Brain pericyte (primary cell): Measurements from ENCODE around the gene SH2D5.

Source experiments
- DNase-seq: peaks from one replicate; pipeline ENCODE4 v3.0.0-alpha.2; 2012; ENCODE audit warnings: low read depth, low spot score

The SH2D5 gene

DNA sequence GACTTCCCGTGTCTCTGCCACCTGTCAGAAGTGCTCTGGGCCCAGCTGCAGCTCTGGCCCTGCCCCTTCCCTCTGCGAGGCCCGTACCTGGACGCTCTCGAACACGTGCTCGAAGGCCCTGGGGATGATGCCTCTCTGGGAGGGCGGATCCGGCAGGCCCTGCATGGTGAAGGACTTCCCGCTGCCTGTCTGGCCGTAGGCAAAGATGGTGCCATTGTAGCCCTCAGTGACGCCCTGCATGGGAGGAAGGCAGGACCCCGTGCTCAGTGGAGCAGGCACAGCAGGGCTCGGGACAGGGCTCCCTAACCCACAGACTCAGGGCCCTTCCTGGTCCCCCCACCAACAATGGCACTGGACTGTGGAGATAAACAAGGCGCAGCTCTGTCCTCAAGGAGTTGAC lies 17.1 kb downstream of the SH2D5 start:
- no peak for DNase-seq

DNA sequence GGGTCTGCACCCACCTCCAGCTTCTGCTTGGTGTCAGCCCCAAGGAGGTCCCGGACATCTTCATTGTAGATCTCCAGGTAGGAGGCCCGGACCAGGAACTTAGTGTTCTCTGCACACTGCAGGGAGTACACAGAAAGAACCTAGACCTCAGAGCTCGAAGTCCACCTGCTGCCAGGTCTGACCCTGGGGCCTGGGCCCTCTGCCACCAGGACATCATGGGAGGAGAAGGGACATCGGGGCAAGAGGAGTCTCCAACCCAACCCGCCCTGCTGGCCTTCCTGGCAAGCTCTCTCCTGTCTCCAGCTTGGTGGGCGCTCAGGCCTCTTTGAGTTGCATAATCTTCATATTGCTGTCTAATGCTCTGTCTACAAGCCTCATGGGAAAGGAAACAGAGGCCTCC lies 19.1 kb downstream of the SH2D5 start:
- DNase-seq: no peak

DNA sequence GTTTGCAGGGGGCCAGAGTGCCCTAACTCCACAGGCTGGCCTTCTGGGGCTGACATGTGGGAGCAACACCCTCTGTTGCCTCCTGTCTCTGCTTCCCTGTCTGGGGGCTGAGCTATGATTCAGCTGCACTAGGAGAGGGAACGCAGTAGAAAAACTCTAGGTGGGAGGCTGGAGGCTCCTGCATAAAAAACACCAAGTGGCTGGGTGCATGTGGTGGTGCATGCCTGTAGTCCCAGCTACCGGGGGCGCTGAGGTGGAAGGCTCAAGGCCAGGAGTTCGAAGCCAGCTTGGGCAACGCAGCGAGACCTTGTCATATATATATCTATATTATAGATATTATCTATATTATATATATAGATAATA lies 20.3 kb downstream of the SH2D5 start:
- no peak for DNase-seq

DNA sequence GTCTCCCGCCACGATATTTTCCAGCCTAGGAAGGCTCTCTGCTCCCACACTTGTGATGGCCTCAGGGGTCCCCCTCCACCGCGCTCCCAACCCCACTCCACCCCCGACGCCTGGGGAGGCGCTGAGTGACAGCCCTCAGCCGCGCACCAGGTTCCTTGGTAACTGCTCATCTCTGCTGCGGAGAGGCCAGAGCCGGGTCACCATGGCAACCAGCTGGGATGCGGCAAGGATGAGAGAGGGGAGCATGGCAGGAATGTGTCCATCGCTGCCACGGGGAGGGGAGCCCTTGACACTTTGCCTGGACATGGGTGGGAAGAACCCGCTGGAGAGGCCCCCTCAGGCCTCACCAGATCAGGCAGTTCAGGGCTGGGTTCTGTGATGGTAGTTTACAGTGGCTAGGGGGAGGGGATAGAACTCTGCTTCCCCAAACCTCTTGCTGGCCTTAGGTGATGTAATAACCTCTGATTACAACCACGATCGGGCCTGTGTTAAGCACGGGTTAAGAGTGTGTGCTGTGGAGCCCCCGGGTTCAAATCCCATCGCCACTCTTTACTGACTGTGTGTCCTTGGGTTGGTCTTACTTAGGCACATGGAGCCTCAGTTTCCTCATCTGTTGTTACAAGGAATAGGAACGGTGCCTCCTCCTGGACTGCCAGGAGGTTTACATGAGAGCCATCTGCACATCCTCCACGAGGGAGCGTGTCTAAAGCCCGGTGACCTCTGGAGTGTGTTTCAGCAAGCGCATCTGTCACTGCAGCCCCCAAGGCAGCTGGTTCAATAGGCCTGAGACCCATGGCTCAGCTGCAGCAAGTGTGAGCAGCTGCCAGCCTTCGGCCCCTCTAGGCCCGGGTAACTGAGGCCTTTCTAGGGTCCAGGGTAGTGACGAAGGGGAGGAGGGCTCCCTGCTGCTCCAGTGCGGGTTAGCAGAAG lies 21.0 kb downstream of the SH2D5 start:
- DNase-seq: no peak

DNA sequence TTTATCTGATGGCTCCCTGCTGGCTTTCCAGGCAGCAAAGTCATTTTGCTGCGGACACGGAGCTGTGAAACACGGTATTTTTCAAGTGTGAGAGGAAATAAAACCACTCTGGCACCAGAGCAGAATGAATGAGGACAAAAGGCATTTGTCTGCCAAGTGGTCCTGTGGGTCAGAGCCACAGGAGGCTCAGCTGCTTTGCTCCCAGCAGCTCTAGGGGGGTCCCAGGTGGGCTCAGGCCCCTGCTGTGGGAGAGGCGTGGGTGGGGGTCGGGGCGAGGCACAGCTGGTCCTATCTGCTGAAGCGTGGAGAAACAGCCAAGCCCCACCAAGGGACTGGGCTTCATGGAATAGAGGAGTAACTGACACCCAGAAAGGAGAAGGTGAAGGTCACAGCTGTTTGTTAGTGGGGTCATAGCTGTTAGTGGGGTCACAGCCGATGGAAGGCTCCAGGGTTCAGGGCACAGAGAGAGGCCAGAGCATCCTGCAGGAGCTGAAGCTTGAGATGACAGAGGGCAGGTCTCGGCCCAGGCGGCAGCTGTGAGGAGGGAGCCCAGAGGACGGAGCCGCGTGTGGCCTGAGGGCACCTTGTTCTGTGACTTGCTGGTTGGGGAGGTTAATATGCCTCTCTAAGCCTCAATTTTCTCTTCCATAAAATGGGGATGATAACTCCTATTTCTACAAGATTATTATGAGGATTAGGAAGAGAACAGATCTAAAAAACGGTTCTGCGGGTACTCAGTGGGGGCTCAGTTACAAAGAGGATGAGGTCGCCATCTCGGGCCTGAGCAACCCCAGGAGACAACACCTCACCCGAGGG lies 21.8 kb downstream of the SH2D5 start:
- no peak for DNase-seq

GRCh38 chr1:20709868-20710267 lies 22.6 kb downstream of the SH2D5 start:
- no peak for DNase-seq

DNA sequence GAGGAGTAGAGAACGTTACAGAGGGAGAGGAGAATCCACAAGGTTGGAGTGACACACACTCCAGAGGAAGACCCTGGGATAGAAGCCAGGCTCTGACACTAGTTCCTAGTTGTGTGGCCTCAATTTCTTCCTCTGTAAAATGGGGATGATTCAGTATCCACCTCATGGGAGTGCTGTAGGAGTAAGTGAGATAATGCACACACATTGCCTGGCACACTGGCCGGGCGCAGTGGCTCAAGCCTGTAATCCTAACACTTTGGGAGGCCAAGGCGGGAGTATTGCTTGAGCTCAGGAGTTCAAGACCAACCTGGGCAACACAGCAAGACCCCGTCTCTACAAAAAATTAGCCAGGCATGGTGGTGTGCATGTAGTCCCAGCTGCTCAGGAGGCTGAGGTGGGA lies 23.6 kb downstream of the SH2D5 start:
- no peak for DNase-seq

GRCh38 chr1:20708057-20708456 lies 24.4 kb downstream of the SH2D5 start:
- no peak for DNase-seq

GRCh38 chr1:20706841-20707240 lies 25.7 kb downstream of the SH2D5 start:
- no peak for DNase-seq

- DNase-seq: no peak
These were observed 27.2 kb downstream of the SH2D5 start for GRCh38 chr1:20705203-20705755.

- no peak for DNase-seq
These were observed 27.9 kb downstream of the SH2D5 start for GRCh38 chr1:20704390-20705202.

GRCh38 chr1:20703124-20703756 lies 29.3 kb downstream of the SH2D5 start:
- no peak for DNase-seq

GRCh38 chr1:20702416-20702815 lies 30.1 kb downstream of the SH2D5 start:
- DNase-seq: no peak

GRCh38 chr1:20701847-20702246 lies 30.7 kb downstream of the SH2D5 start:
- no peak for DNase-seq

GRCh38 chr1:20701446-20701845 lies 31.1 kb downstream of the SH2D5 start:
- no peak for DNase-seq

DNA sequence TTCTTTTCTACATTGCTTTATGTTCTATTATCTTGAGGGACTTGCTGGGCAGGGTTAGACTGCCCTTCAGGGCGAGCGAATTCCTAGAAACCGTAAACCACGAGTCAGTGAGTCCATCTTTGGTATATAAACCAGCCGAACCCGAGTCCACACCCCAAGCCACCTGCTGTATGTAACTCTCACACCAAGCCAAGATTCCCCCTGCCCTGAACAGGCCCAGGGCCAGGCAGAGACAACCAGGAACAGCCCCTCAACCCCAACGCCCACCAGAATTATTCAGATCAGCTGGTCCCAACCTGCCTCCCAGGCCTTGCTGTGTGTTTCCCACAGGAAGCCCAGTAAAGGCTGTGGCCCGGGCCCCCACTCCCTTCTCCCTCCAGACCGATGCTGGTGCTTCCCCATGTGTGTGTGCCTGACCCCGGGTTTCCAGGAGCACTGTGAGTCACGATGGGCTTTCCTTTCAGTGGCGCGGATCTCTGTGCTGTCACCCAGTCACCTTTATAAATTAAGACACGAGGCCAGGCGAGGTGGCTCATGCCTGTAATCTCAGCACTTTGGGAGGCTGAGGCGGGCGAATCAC lies 31.8 kb downstream of the SH2D5 start:
- DNase-seq: no peak

- DNase-seq: no peak
These were observed 32.9 kb downstream of the SH2D5 start for GRCh38 chr1:20699558-20699957.

DNA sequence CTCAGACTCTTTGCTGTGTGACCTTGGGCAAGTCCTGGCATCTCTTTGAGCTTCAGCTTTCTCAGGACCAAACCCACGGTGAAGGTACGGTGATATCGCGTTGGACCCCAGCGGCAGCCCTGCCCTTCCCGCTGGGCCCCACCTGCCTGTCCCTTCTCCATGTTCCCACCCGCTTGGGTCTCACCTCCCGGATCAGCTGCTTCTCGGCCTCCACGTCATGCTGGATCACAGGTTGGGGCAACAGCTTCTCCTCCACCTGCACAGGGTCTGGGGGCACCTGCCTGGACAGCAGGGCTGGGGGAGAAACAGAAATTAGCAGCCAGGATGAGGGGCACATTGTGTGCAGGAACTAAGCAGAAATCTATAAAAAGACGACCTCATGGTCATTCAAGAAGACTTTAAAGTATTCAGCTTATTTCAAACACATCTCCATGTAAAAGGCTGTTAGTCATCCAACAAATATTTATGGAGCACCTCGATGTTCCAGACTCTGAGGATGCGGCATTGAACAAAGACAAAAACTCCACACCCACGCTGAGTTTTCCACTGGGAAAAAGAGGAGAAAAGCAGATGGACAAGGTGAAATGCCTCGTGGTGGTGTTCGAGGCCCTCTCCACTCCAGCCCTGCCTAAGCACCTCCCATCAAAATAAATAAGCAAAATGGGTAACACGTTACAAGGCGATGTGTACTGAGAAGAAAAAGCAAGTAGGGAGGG lies 34.1 kb downstream of the SH2D5 start:
- DNase-seq: no peak

DNA sequence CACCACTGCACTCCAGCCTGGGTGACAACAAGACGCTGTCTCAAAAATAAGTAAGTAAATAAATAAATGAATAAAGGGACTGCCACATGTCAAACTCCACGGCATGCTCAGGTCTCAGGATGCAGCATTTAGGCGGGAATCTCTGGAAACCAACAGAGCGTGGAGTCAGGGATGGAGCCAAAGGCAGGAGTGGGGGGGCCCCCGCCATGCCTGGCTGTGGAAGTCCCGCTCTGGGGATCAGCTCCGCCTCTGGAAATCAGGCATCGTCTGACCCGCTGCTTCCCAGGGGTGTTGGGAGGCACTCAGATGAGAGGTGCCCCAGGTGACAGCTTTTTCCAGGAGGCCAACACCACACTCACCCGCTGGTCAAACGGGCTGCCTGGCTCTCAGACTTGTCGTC lies 34.9 kb downstream of the SH2D5 start:
- no peak for DNase-seq
